HepG2 (cell line): ENCODE results near the gene RPL4. TPM values are rescaled to one million over a fixed set of nuclear protein-coding genes. Genes with fewer than 3 reads are reported as not detected.

ENCODE experiments used
- ATAC-seq: fragments of 200-7000 bp; cut with Tn5 transposase; 3 replicates; pipeline ENCODE4 v1.9.1; 2020; ENCODE audit warnings: mild to moderate bottlenecking, moderate library complexity
- BruUV-seq: library from RNA; stranded (reverse); fragments of 400-500 nt; replicated peaks from 2 replicates; lab custom pipeline; 2021; lab: Mats Ljungman, UMichigan
- CTCF ChIA-PET: fragments of 300-600 bp; formaldehyde crosslinking; extraction: SDS; loops from one replicate; lab custom pipeline; 2021; ENCODE audit warnings: low total read pairs, inconsistent platforms, low intra/inter-chr PET ratio; lab: Yijun Ruan, JAX
- POLR2A ChIA-PET: fragments of 350-600 bp; sonication (Branson Sonifier 250); formaldehyde crosslinking; loops from one replicate; lab custom pipeline; 2020; ENCODE audit warnings: antibody characterized with exemption, inconsistent platforms; lab: Yijun Ruan, JAX
- DNase-seq: peaks from one replicate; pipeline ENCODE4 v3.0.0-alpha.2; 2015; ENCODE audit warnings: low spot score
- FAIRE-seq: peaks from 3 replicates; lab custom pipeline; 2011; peaks lifted over from hg19 to GRCh38; lab: Jason Lieb, UNC
- H2AFZ ChIP-seq: one replicate; pipeline ENCODE4 v1.6.1; 2011; ENCODE audit warnings: low read length, inconsistent platforms
- H3K27ac ChIP-seq: fragments of 300-600 bp; 3 replicates; pipeline ENCODE4 v1.8.0; 2011; ENCODE audit warnings: mixed run types, mild to moderate bottlenecking, mixed read lengths, low read length, inconsistent platforms; ENCODE audit not compliant: insufficient read depth; ENCODE audit errors: extremely low read length
- H3K27me3 ChIP-seq, 2 experiments: fragments of 200-600 bp in 1 of 2; 2 replicates in 1 of 2; 3 replicates in 1 of 2; pipeline versions ENCODE4 v1.6.0 to v1.8.0; 2011; ENCODE audit warnings: low read length in 2 of 2, mild to moderate bottlenecking in 2 of 2, moderate library complexity in 2 of 2, inconsistent platforms in 1 of 2; ENCODE audit not compliant: insufficient read depth in 2 of 2, control insufficient read depth in 1 of 2
- H3K36me3 ChIP-seq, 2 experiments: fragments of 200-600 bp in 1 of 2; replicated peaks in 1 of 2; 2 replicates in 1 of 2; 3 replicates in 1 of 2; pipeline versions ENCODE4 v1.5.1 to v1.8.0; 2011; ENCODE audit warnings: low read length in 2 of 2, inconsistent platforms in 1 of 2; ENCODE audit not compliant: insufficient read depth in 2 of 2, control insufficient read depth in 1 of 2
- H3K4me1 ChIP-seq: 2 replicates; pipeline ENCODE4 v1.5.1; 2012; ENCODE audit warnings: low read length, inconsistent platforms; ENCODE audit not compliant: insufficient read depth
- H3K4me2 ChIP-seq: 2 replicates; pipeline ENCODE4 v1.6.0; 2011; ENCODE audit warnings: low read depth, low read length, inconsistent platforms
- H3K4me3 ChIP-seq, 3 experiments: fragments of 200-600 bp in 1 of 3; sonication (generic), shearing (Covaris generic) in 1 of 3; replicated peaks in 1 of 3; 2 replicates each; pipeline ENCODE4 v1.5.1; 2011 to 2016; ENCODE audit warnings: low read length in 3 of 3, inconsistent platforms in 2 of 3, low read depth in 2 of 3, mild to moderate bottlenecking in 2 of 3, control low read depth in 1 of 3, mixed read lengths in 1 of 3; ENCODE audit not compliant: insufficient read depth in 1 of 3
- H3K79me2 ChIP-seq: one replicate; pipeline ENCODE4 v1.6.1; 2011; ENCODE audit warnings: low read length, inconsistent platforms; ENCODE audit not compliant: insufficient read depth
- H3K9ac ChIP-seq: 2 replicates; pipeline ENCODE4 v1.6.0; 2011; ENCODE audit warnings: mild to moderate bottlenecking, low read depth, low read length, inconsistent platforms; ENCODE audit not compliant: insufficient read depth
- H3K9me3 ChIP-seq: 2 replicates; pipeline ENCODE4 v1.5.1; 2012; ENCODE audit warnings: mild to moderate bottlenecking, low read length
- H4K20me1 ChIP-seq: 2 replicates; pipeline ENCODE4 v1.6.0; 2011; ENCODE audit warnings: inconsistent platforms, mild to moderate bottlenecking, low read length, moderate library complexity; ENCODE audit not compliant: insufficient read depth
- ATM ChIP-seq: fragments of 450-650 bp; IDR thresholded peaks from 2 replicates; pipeline ENCODE4 v1.7.1; 2017; ENCODE audit warnings: mild to moderate bottlenecking, borderline replicate concordance
- DMAP1 ChIP-seq: IDR thresholded peaks from 2 replicates; pipeline ENCODE4 v1.6.1; 2016
- GABPA ChIP-seq, 2 experiments: IDR thresholded peaks; 2 replicates each; pipeline ENCODE4 v1.6.1; 2011 to 2016; ENCODE audit warnings: low read depth in 2 of 2, low read length in 1 of 2, missing biosample characterization in 1 of 2, missing genetic modification characterization in 1 of 2
- IRF2 ChIP-seq: IDR thresholded peaks from 2 replicates; pipeline ENCODE4 v1.6.1; 2018; ENCODE audit warnings: missing genetic modification reagents, missing compliant biosample characterization
- KDM4B ChIP-seq: sonication (generic); formaldehyde crosslinking; IDR thresholded peaks from 2 replicates; pipeline ENCODE4 v1.4.0; 2020; ENCODE audit warnings: missing genetic modification reagents
- KLF12 ChIP-seq: sonication (generic); formaldehyde crosslinking; IDR thresholded peaks from 2 replicates; pipeline ENCODE4 v1.4.0; 2020; ENCODE audit warnings: missing genetic modification reagents, borderline replicate concordance
- MAFG ChIP-seq: sonication (generic); formaldehyde crosslinking; IDR thresholded peaks from 2 replicates; pipeline ENCODE4 v1.5.1; 2020; ENCODE audit warnings: mild to moderate bottlenecking, missing genetic modification reagents
- MYC ChIP-seq: sonication (generic); formaldehyde crosslinking; IDR thresholded peaks from 2 replicates; pipeline ENCODE4 v1.9.0; 2021; ENCODE audit warnings: missing genetic modification reagents, borderline replicate concordance
- NCOA1 ChIP-seq: sonication (generic); formaldehyde crosslinking; IDR thresholded peaks from 2 replicates; pipeline ENCODE4 v1.9.0; 2021; ENCODE audit warnings: missing genetic modification reagents
- NR2F1 ChIP-seq, 2 experiments: fragments of 450-650 bp in 1 of 2; formaldehyde crosslinking in 1 of 2; IDR thresholded peaks; 2 replicates each; pipeline versions ENCODE4 v1.5.0 to v1.6.1; 2016 to 2020; ENCODE audit warnings: mild to moderate bottlenecking in 1 of 2, missing compliant biosample characterization in 1 of 2, missing genetic modification reagents in 1 of 2, moderate library complexity in 1 of 2
- PITX1 ChIP-seq: sonication (generic); formaldehyde crosslinking; IDR thresholded peaks from 2 replicates; pipeline ENCODE4 v1.5.1; 2020; ENCODE audit warnings: mild to moderate bottlenecking, missing genetic modification reagents
- RFX1 ChIP-seq: fragments of 450-650 bp; IDR thresholded peaks from 2 replicates; pipeline ENCODE4 v1.6.1; 2017
- YEATS2 ChIP-seq: sonication (generic); formaldehyde crosslinking; IDR thresholded peaks from 2 replicates; pipeline ENCODE4 v1.4.0; 2020; ENCODE audit warnings: missing genetic modification reagents, borderline replicate concordance
- ZBTB38 ChIP-seq: sonication (generic); formaldehyde crosslinking; IDR thresholded peaks from 2 replicates; pipeline ENCODE4 v1.5.1; 2020; ENCODE audit warnings: mild to moderate bottlenecking, missing genetic modification reagents
- ZMAT3 ChIP-seq: sonication (generic); formaldehyde crosslinking; conservative IDR thresholded peaks from 2 replicates; pipeline ENCODE4 v1.7.0; 2021; ENCODE audit warnings: missing genetic modification reagents
- ZNF263 ChIP-seq: sonication (generic); formaldehyde crosslinking; IDR thresholded peaks from 2 replicates; pipeline ENCODE4 v1.4.0; 2020; ENCODE audit warnings: missing genetic modification reagents
- ZNF619 ChIP-seq: sonication (generic); formaldehyde crosslinking; IDR thresholded peaks from 2 replicates; pipeline ENCODE4 v1.4.0; 2020; ENCODE audit warnings: mild to moderate bottlenecking, missing genetic modification reagents
- ZSCAN22 ChIP-seq: sonication (generic); formaldehyde crosslinking; IDR thresholded peaks from 2 replicates; pipeline ENCODE4 v1.4.0; 2020; ENCODE audit warnings: mild to moderate bottlenecking, missing genetic modification reagents
- WGBS: methylation state at CpG from one replicate; pipeline ENCODE4 v1.1.6; 2017; ENCODE audit warnings: low lambda C conversion rate; 5-methylcytosine and 5-hydroxymethylcytosine counted together
- in situ Hi-C: cut with HindIII; loops from 2 replicates; pipeline ENCODE4 v1.10.0; 2017; ENCODE audit warnings: low pct_unique_long_range_greater_than_20kb; ENCODE audit not compliant: extremely low pct_ligation_motif_present
- intact Hi-C: fragments of 100-400 bp; cut with micrococcal nuclease; formaldehyde crosslinking; loops from one replicate; pipeline ENCODE4 v1.10.0; 2022; ENCODE audit not compliant: unreplicated experiment
- polyA plus RNA-seq, 8 experiments: library from polyadenylated mRNA; depleted of rRNA in 3 of 8; stranded (reverse) in 7 of 8; unstranded in 1 of 8; fragments of >200 nt; fragmentation: Illumina TruSeq in 4 of 8; extraction: Trizol in 4 of 8; gene quantifications; 2 replicates each; pipeline versions ENCODE4 v1.2.1 to v1.2.3, GENCODE V29; 2011 to 2016; ENCODE audit warnings: low read depth in 4 of 8, missing spikeins in 1 of 8, mixed read lengths in 1 of 8; ENCODE audit not compliant: insufficient read depth in 1 of 8
- total RNA-seq, 5 experiments: library from RNA; depleted of rRNA; stranded (reverse); fragments of >200 nt; fragmentation: Illumina TruSeq; extraction: Trizol; gene quantifications; 2 replicates each; pipeline ENCODE4 v1.2.3, GENCODE V29; 2016; ENCODE audit warnings: low read depth in 1 of 5
- TF ChIP-seq, protein P1 (sequence below): sonication (generic); formaldehyde crosslinking; IDR thresholded peaks from 2 replicates; pipeline ENCODE4 v1.5.0; 2020; ENCODE audit warnings: missing genetic modification reagents, mild to moderate bottlenecking, borderline replicate concordance
- TF ChIP-seq, protein P2 (sequence below): sonication (generic); formaldehyde crosslinking; IDR thresholded peaks from 2 replicates; pipeline ENCODE4 v1.5.1; 2020; ENCODE audit warnings: missing genetic modification reagents, mild to moderate bottlenecking, borderline replicate concordance

The RPL4 gene
- total and polyA plus RNA-seq, 2 of the 13 experiments (the other 11 are each of a cell fraction or from before 2014, with no cell fraction given), result 3,630 to 3,960 TPM

DNA sequence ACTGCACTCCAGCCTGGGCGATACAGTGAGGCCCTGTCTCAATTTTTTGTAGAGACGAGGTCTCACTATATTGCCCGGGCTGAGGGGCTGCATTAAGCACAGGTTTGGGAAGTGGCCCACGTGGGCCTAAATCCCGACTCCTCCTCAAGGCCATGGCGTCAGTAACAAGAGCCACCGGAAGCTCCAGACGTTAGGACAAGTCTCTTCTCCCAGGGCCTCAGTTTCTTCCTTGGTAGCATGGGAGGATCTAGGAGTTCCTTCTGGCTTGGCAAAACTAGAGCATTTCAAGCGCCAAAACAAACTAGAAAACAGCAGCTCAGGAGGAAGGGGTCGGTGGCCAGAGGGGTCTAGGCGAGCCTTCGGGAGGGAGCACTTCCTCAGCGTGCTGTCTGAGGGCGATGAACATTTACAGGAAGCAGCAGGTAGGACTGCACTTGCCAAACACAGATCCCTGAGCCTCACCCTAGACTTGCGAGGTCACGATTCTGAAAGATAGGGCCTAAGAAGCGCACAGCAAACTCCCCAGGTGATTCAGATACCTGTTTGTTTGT lies 7.6 kb downstream of the RPL4 start:
- TF ChIP-seq ZBTB38 (0 out of 2 replicates have a peak, but pooled peaks have one; percentile 24), KDM4B (CRISPR knock-in tag) (no peak), PITX1 (CRISPR knock-in tag) (0 out of 2 replicates have a peak, but pooled peaks have one; percentile 6), ZNF619 (CRISPR knock-in tag) (0 out of 2 replicates have a peak, but pooled peaks have one; percentile 19), RFX1 (no peak), ZMAT3 (CRISPR knock-in tag) (no peak), KLF12 (CRISPR knock-in tag) (peak; percentile 5; the same call in 1 of the 2 replicates), NCOA1 (CRISPR knock-in tag) (no peak), MYC (CRISPR knock-in tag) (peak; percentile 11; the same call in 1 of the 2 replicates), GABPA (IDR thresholded peaks at IDR 0.05; ENCODE audit: low read depth, low read length) (peak; percentile 19; the same call in 1 of the 2 replicates), GABPA (CRISPR knock-in tag; IDR thresholded peaks at IDR 0.05; ENCODE audit: low read depth) (no peak; the same call in 1 of the 2 replicates), IRF2 (CRISPR knock-in tag) (no peak), NR2F1 (CRISPR knock-in tag; IDR thresholded peaks at IDR 0.05) (no peak), YEATS2 (CRISPR knock-in tag) (0 out of 2 replicates have a peak, but pooled peaks have one; percentile 30), ZNF263 (CRISPR knock-in tag) (peak; percentile 77), DMAP1 (peak; percentile 29), ATM (no peak), ZSCAN22 (CRISPR knock-in tag) (no peak), MAFG (no peak)
- TF ChIP-seq, protein P1, sequence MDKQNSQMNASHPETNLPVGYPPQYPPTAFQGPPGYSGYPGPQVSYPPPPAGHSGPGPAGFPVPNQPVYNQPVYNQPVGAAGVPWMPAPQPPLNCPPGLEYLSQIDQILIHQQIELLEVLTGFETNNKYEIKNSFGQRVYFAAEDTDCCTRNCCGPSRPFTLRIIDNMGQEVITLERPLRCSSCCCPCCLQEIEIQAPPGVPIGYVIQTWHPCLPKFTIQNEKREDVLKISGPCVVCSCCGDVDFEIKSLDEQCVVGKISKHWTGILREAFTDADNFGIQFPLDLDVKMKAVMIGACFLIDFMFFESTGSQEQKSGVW (CRISPR knock-in tag), result no peak
- TF ChIP-seq, protein P2, sequence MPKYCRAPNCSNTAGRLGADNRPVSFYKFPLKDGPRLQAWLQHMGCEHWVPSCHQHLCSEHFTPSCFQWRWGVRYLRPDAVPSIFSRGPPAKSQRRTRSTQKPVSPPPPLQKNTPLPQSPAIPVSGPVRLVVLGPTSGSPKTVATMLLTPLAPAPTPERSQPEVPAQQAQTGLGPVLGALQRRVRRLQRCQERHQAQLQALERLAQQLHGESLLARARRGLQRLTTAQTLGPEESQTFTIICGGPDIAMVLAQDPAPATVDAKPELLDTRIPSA (CRISPR knock-in tag), result no peak
- Histone ChIP-seq H4K20me1 (peaks cover 25% of the 10 kb centered on the region), H3K4me2 (peak overlapping the region; percentile 84), H3K4me3 (peak overlapping the region; percentile 80 to 93 (median 86)), H3K36me3 (peaks cover 12 to 45% of the 10 kb centered on the region in 2 experiments; a peak in 4 of 5 replicates), H2AFZ (no peak overlapping the region), H3K4me1 (peaks cover 49% of the 10 kb centered on the region), H3K79me2 (peaks cover 20% of the 10 kb centered on the region), H3K9ac (peak overlapping the region; percentile 90), H3K27ac (peak overlapping the region; percentile 80), H3K27me3 (no peaks in the 10 kb centered on the region), H3K9me3 (no peaks in the 10 kb centered on the region)
- DNase-seq (peak; percentile 15), FAIRE-seq (no peak), ATAC-seq (peak; percentile 58)
- BruUV-seq, result no TSS peak
- ChIA-PET CTCF (interaction anchor here (3.0 kb wide), 1 partner anchor 110 kb away, joined by 17 read pairs; the partner anchor contains the start of gene MAP2K1), POLR2A (interaction anchor here (0.9 to 3.2 kb wide), 3 partner anchors 8 to 110 kb away, joined by 4 to 38 read pairs (median 8); partner anchors contain the start of genes MAP2K1, RPL4 and ZWILCH)
- intact Hi-C loops (loop anchor here (1.0 to 10.0 kb wide), 3 partner anchors 111 to 142 kb away; partner anchors contain the start of genes MAP2K1 and TIPIN), in situ Hi-C loops (loop anchor here (25.0 kb wide), 1 partner anchor 110 kb away; the partner anchor contains the start of gene MAP2K1)
- 0% methylated on average over 9 of the region's 17 CpGs for WGBS
